AG09309 (cell line): Measurements from ENCODE around the gene PEX26.

Experiments used
- DNase-seq: peaks from one replicate; pipeline ENCODE4 v3.0.0-alpha.2; 2010; ENCODE audit warnings: low read depth
- H3K4me3 ChIP-seq: 2 replicates; pipeline ENCODE4 v1.5.1; 2011; ENCODE audit warnings: mild to moderate bottlenecking, low read depth, low read length, moderate library complexity; ENCODE audit not compliant: control insufficient read depth
- CTCF ChIP-seq: IDR thresholded peaks from 2 replicates; pipeline ENCODE4 v1.5.1; 2011; ENCODE audit warnings: mild to moderate bottlenecking, low read depth, low read length, inconsistent platforms; ENCODE audit not compliant: insufficient read depth, control insufficient read depth; ENCODE audit errors: missing control alignments

PEX26 gene

DNA sequence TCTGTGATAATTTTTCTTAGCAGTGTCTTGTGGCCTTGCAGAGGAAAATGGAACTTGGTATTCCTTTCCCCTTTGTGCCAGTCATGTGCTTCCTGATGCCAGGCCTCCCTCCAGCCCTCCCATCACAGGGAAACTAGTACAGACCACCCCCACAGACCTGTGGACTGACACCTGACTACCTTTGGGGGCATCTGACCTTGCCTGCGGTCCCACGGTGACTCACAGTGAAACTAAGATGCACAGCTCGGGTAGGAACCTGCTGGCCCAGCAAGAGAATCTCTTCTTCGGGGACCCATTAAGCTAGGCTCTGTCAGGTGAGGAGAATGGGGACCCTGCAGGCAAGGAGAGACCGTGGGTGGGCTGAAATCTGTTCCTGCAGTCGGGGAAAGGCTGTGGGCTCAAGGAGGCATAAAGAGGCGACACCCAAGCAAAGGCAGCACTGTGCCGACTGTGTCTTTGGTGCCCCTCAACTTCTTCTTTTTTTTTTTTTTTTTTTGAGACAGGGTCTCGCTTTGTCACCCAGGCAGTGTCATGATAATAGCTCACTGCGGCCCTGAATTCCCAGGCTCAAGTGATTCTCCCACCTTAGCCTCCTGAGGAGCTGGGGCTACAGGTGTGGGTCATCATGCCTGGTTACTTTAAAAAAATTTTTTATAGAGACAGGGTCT lies 20.8 kb upstream of the PEX26 start:
- no peak for DNase-seq
- no peak for TF ChIP-seq CTCF
- H3K4me3 ChIP-seq, result no peak overlapping the region

DNA sequence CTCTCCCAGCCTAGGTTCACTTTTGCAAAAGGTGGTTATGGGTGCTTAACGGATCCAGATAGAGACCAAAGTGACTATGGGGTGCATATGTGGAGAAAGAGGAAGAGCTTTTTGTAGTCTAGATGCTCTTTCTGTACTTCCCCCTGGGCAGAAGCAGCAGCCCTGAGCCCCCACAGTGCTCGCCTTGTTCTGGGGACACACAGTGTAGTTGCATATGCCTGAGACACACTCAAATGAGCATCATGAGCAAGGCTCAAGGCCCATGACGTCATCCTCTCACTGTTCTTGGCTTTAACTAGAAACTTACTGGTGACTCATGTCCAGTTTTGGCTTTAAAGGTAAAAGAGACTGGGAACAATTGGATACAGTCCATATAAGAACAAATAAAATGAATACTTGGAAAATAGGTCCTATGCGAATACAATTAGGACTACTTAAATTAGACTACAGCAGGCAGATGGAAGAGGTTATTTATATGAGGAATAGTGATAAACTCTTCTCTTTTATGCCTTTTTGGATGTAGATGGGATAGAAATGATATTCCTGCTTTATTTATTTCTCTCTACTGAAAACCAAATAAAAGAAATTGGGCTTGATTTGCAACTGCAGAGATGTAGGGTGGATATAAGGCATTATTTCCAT lies 20.1 kb upstream of the PEX26 start:
- DNase-seq, result peak; percentile 96
- no peak overlapping the region for H3K4me3 ChIP-seq
- no peak for TF ChIP-seq CTCF

GRCh38 chr22:18058371-18059093 lies 19.3 kb upstream of the PEX26 start:
- TF ChIP-seq CTCF, result no peak
- H3K4me3 ChIP-seq, result no peak overlapping the region

GRCh38 chr22:18059094-18059417 lies 18.7 kb upstream of the PEX26 start:
- no peak for DNase-seq
- H3K4me3 ChIP-seq, result no peak overlapping the region
- TF ChIP-seq CTCF, result no peak

More at GRCh38 chr22:18058371-18059093, 19.3 kb upstream of the PEX26 start:
- no peak for DNase-seq

DNA sequence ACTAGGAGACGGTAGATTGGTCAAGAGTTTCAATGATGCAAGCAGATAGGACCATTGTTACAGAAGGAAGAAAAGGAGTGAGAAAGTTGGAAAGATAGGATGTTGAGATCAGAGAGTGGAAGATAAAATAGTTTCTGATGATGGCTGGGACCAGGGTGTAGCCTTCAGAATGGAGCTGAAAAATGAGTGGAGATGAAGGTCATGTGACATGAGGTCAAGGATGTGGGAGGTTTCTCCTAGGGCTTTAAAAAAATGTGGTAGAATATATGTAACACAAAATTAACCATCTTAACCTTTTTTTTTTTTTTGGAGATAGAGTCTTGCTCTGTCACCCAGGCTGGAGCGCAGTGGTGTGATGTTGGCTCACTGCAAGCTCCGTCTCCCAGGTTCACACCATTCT lies 18.3 kb upstream of the PEX26 start:
- DNase-seq, result no peak
- no peak overlapping the region for H3K4me3 ChIP-seq
- no peak for TF ChIP-seq CTCF

- H3K4me3 ChIP-seq, result no peak overlapping the region
- DNase-seq, result no peak
- no peak for TF ChIP-seq CTCF
Measured at GRCh38 chr22:18059991-18060390, 17.8 kb upstream of the PEX26 start.
